Fibroblast of pulmonary artery (primary cell): Measurements from ENCODE around the gene GSTM3.
"Not testable (repeated sequence)": the region's sequence is repeated elsewhere in the genome, so short reads cannot be mapped to it uniquely, and the experiment has no call there.

Experiments
- DNase-seq: peaks from one replicate; pipeline ENCODE4 v3.0.0-alpha.2; 2010; ENCODE audit warnings: low read depth
- H3K4me3 ChIP-seq: replicated peaks from 2 replicates; pipeline ENCODE4 v1.5.1; 2011; ENCODE audit warnings: low read depth, mild to moderate bottlenecking, control low read depth, low read length, moderate library complexity
- TF ChIP-seq, protein P1 (sequence below): IDR thresholded peaks from 2 replicates; pipeline ENCODE4 v1.5.1; 2011; ENCODE audit warnings: mild to moderate bottlenecking, control low read depth, low read length, inconsistent platforms; ENCODE audit errors: missing control alignments

Gene GSTM3

DNA sequence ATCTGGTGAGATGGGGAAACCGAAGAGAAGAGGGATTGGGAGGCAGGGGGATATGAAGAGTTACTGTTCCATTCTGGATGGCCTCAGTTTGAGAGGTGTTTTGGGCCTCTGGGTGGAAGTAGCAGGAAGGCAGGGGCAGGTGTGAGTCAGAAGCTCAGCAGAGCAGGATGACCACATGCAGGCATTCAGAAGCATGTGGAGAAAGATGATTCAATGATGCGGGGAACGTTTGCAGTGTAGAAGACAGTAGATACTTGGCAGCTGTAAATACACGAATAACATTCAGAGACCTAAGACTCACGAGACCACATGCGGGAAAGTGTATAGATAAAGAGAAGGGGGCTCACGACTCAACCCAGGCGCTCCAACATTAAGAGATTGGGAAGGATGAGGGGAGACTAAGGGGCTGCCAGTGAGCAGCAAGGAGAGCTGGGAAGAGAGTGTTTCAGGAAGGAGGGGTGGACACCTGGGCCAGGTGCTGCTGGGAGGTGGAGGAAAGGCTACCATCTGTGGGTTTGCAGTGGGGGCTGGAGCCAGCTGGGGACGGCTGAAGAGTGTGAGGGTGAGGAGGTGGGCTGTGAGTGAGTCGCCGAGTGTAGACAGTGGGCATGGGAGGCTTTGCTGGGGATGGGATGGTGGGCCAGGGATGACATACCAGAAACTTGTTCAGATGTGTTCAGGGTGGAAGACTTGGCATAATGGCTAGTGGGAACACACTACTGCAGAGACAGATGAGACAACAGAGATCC is 28.7 kb upstream of the GSTM3 start:
- H3K4me3 ChIP-seq: no peak overlapping the region
- TF ChIP-seq, protein P1, sequence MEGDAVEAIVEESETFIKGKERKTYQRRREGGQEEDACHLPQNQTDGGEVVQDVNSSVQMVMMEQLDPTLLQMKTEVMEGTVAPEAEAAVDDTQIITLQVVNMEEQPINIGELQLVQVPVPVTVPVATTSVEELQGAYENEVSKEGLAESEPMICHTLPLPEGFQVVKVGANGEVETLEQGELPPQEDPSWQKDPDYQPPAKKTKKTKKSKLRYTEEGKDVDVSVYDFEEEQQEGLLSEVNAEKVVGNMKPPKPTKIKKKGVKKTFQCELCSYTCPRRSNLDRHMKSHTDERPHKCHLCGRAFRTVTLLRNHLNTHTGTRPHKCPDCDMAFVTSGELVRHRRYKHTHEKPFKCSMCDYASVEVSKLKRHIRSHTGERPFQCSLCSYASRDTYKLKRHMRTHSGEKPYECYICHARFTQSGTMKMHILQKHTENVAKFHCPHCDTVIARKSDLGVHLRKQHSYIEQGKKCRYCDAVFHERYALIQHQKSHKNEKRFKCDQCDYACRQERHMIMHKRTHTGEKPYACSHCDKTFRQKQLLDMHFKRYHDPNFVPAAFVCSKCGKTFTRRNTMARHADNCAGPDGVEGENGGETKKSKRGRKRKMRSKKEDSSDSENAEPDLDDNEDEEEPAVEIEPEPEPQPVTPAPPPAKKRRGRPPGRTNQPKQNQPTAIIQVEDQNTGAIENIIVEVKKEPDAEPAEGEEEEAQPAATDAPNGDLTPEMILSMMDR: no peak
- peak; percentile 65 for DNase-seq

DNA sequence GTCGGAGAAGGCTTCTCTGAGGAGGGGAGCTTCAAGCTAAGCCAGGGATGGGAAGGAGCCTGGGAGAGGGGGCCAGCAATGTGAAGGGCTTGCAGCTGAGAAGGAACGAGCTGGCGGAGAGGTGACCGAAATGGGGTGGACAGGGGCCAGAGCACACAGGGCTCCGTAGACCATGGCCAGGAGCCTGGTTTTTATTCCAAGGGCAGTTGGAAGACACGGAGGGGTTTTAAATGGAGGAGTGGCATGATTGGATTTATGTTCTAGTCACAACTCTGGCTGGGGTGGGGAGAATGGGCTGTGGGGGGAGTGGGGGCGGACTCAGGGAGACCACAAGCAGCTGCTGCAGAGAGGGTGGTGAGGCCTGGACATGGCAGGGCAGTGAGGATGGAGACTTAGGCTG is 28.0 kb upstream of the GSTM3 start:
- TF ChIP-seq, protein P1: no peak
- no peak for DNase-seq
- H3K4me3 ChIP-seq: no peak overlapping the region

DNA sequence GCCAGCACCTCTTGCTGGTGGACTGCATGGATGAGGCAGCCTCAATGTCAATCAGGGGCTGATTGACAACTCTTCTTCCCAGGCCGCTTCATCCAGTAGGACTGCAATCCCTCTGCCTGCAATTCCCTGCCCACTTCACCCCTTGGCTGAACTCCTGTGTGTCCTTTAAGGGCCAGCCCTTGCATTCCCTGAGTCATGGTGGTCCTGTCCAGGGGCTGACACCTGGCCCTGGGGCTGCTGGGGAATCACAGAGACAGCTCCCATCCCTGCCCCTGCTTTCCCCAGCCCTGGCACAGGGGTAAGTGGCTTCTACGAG is 27.5 kb upstream of the GSTM3 start:
- H3K4me3 ChIP-seq: no peak overlapping the region
- no peak for DNase-seq
- TF ChIP-seq, protein P1: no peak

DNA sequence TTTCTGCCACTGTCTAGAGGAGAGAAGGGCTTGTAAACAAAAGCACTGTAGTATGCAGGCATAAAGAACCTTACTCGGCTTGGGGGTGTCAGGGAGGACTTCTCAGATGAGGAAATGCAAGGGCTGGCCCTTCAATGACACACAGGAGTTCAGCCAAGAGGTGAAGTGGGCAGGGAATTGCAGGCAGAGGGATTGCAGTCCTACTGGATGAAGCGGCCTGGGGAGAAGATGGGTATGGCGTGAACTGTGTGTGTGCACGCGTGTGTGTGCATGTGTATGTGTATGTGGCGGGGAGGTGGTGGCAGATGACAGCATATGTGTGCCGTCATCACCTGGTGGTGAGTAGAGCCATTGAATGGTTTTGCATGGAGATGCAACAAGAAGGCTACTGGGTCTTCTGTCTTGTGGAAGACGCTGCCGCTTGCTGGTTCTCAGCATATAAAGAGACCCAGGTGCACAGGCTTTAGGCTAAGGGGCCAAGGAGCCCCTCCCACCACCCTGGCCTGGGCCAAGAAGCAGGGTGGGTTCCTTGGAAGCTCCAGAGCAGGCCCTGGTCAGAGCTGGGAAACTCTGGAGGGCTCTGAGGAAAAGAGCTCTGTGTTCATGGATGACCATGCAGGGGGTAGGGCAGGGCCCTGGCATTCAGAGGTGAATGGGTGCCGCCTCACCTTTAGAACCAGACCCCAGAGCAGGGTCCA is 26.9 kb upstream of the GSTM3 start:
- no peak for DNase-seq
- no peak overlapping the region for H3K4me3 ChIP-seq
- TF ChIP-seq, protein P1: no peak

DNA sequence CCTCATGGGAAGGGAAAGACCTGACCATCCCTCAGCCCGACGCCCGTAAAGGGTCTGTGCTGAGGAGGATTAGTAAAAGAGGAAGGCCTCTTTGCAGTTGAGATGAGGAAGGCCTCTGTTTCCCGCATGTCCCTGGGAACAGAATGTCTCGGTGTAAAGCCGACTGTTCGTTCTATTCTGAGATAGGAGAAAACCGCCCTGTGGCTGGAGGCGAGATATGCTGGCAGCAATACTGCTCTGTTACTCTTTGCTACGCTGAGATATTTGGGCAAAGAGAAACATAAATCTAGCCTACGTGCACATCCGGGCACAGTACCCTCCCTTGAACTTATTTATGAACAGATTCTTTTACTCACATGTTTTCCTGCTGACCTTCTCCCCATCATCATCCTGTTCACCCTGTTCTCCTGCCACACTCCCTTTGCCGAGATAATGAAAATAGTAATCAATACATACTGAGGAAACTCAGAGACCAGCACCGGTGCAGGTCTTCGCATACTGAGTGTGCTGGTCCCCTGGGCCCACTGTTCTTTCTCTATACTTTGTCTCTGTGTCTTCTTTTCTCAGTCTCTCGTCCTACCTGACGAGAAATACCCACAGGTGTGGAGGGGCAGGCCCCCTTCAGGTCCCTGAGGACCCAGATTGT is 26.3 kb upstream of the GSTM3 start:
- not testable (repeated sequence) for H3K4me3 ChIP-seq, DNase-seq

DNA sequence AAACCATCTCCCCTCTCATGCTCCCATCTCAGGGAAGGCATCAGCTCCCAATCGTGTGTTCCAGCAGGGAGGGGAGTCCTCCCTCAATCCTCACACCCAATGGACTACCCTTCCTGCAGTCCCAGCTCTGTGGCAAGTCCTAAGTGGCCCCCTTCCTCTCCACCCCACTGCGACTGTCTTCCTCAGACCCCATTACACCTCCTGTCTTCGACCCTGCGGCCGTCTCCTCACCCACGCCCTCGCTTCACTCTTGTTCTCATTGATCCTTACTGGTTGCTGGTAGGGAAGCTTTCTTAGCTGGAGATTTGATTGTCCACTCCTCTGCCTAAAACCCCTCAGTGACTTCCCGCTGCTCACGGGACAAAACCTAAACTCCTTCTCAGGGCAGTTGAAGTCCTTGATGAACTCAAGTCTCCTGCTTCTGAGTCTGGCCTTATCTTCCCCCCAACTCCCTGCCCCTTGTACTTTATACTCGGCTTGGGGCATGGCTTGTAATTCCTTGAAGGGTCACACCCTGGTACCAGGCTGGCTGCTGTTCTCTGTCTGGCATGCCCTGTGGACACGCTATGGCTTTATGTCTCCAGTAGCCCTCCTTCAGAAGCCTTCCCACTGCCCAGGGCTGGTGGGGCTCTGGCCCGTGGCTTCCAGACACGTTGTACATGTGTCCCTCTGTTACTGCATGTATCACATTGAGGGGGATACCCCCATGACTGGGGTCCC is 25.2 kb upstream of the GSTM3 start:
- TF ChIP-seq, protein P1: no peak
- no peak overlapping the region for H3K4me3 ChIP-seq
- no peak for DNase-seq

DNA sequence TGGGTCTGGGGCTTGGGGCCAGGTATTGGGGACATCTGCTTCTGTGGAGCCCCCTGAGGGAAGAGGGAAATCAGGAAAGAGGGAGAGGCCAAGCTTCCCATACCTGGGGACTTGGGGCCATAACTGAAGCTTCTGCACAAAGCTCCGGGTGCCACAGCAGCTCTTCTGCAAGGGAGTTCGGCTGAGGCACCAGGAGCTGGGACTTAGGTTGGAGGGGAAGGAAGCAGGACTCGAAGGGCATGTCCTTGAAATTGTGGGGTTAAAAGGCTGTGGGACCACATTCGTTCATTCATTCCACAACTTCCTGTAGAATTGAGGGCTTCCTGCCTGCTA is 24.6 kb upstream of the GSTM3 start:
- TF ChIP-seq, protein P1: no peak
- no peak overlapping the region for H3K4me3 ChIP-seq
- no peak for DNase-seq
